ENCODE results near the gene PRSS1. TPM values are rescaled to one million over a fixed set of nuclear protein-coding genes. Genes with fewer than 3 reads are reported as not detected.

The PRSS1 gene
- total and polyA plus RNA-seq, 2 donors = 3.0 TPM; not detected in 1

- WGBS = 4% methylated on average over 33 of the region's 33 CpGs
- H3K36me3 ChIP-seq (ENCODE audit: insufficient read depth) = no peaks in the 10 kb centered on the region
- H3K4me3 ChIP-seq (ENCODE audit: low read depth, low read length) = peak overlapping the region; percentile 50
- DNase-seq (ENCODE audit: extremely low spot score) = no peak
- no peak overlapping the region for H3K27ac ChIP-seq (ENCODE audit: low read depth)
- no peaks in the 10 kb centered on the region for H3K4me1 ChIP-seq (ENCODE audit: insufficient read depth)
Observed at GRCh38 chr7:142797391-142798377, 48.4 kb downstream of the PRSS1 start.

DNA sequence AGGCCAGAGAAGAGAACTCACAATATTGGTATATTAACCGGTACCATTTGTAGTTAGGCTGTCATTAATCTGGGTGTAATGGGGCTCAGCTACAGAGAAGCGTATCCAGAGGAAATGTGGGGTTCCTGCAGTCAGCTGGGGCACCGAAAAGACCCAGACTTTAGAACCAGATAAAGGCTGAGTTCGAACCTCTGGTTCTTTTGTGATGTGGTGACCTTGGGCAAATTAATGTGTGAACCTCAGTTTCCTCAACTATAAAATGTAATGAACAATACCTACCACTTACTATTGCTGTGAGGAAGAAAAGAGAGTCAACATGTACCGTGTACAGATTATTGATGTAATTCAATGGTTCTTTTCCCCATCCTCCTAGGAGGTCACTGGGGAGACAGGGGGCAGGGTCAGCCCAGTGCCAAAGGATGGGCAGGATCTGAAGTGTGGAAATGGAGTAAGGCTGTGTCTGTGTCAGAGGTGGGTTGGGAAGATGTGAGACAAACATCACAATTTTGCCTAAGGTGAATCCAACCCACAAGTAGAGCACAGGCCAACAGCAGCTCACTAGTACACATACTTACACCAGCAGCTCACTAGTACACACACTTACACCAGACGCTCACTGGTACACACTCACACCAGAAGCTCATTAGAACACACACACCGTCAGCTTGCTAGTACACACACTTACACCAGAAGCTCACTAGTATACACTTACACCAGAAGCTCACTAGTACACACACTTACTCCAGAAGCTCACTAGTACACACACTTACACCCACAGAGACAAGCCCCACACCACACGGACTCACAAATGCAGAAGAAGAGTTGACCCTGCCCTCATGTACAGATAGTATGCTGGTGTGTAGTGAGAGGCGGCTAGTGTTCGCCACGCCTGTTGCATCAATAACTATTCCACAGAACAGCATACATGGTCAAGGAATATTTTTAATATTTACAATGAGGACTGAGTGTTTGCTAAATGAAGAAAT, 49.5 kb downstream of the PRSS1 start:
- H3K27ac ChIP-seq (ENCODE audit: low read depth) = no peak overlapping the region
- DNase-seq (ENCODE audit: extremely low spot score) = no peak
- H3K4me3 ChIP-seq (ENCODE audit: low read depth, low read length) = peak overlapping the region; percentile 50

DNA sequence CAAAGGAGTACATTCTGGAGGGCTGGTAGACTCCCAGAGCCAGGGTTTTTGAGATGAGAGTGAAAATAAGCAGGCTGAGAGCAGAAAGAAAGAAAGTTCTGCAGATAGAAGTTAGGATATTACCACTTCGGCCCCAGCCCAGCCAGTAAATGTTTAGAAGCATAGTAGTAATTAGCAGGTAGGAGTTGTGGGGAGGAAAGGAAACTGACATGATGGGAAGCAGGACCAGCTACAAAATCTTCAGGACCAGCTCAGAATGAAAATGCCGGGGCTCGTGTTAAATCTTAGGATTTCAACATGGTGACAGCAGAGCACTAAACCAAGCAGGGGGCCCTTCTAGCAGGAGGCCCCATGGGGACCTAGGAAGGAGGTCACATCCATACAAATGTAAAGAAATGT, 50.2 kb downstream of the PRSS1 start:
- no peak for DNase-seq (ENCODE audit: extremely low spot score)
- 45% methylated on average over 3 of the region's 3 CpGs for WGBS
- no peak overlapping the region for H3K4me3 ChIP-seq (ENCODE audit: low read depth, low read length)
- no peak overlapping the region for H3K27ac ChIP-seq (ENCODE audit: low read depth)
- no peaks in the 10 kb centered on the region for H3K4me1 ChIP-seq (ENCODE audit: insufficient read depth)
- H3K36me3 ChIP-seq (ENCODE audit: insufficient read depth) = no peaks in the 10 kb centered on the region

More for the DNA sequence above, 49.5 kb downstream of the PRSS1 start:
- WGBS = 76% methylated on average over 11 of the region's 11 CpGs
- no peaks in the 10 kb centered on the region for H3K4me1 ChIP-seq (ENCODE audit: insufficient read depth)
- no peaks in the 10 kb centered on the region for H3K36me3 ChIP-seq (ENCODE audit: insufficient read depth)

DNA sequence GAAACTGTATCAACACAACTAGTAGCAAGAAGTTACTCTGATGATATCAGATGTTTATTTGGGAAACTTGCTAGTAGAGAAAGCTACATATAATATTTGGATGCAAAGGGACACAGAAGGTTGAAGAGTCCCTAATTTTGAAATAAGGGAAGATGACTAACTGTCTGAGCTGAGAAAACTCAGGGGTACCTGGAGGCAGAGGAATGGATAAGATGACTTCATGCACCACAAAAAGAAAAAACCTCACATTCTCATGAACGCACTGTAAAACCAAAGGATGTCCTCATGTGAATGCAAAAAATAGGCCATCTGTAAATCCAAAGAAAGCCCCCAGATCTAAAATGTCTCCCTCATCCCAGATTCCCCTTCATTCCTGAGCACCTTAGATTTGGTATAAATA, 50.8 kb downstream of the PRSS1 start:
- no peak for DNase-seq (ENCODE audit: extremely low spot score)
- no peaks in the 10 kb centered on the region for H3K4me1 ChIP-seq (ENCODE audit: insufficient read depth)
- no peaks in the 10 kb centered on the region for H3K36me3 ChIP-seq (ENCODE audit: insufficient read depth)
- no peak overlapping the region for H3K27ac ChIP-seq (ENCODE audit: low read depth)
- H3K4me3 ChIP-seq (ENCODE audit: low read depth, low read length) = no peak overlapping the region
- 78% methylated on average over 1 of the region's 1 CpG for WGBS

GRCh38 chr7:142800699-142801260, 51.5 kb downstream of the PRSS1 start:
- 88% methylated on average over 7 of the region's 7 CpGs for WGBS
- no peak for DNase-seq (ENCODE audit: extremely low spot score)
- H3K4me1 ChIP-seq (ENCODE audit: insufficient read depth) = no peaks in the 10 kb centered on the region

DNA sequence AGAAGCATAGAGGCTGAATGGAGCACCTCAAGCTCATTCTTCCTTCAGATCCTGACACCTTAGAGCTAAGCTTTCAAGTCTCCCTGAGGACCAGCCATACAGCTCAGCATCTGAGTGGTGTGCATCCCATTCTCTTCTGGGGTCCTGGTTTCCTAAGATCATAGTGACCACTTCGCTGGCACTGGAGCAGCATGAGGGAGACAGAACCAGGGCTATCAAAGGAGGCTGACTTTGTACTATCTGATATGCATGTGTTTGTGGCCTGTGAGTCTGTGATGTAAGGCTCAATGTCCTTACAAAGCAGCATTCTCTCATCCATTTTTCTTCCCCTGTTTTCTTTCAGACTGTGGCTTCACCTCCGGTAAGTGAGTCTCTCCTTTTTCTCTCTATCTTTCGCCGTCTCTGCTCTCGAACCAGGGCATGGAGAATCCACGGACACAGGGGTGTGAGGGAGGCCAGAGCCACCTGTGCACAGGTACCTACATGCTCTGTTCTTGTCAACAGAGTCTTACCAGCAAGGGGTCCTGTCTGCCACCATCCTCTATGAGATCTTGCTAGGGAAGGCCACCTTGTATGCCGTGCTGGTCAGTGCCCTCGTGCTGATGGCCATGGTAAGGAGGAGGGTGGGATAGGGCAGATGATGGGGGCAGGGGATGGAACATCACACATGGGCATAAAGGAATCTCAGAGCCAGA, 52.5 kb downstream of the PRSS1 start:
- DNase-seq (ENCODE audit: extremely low spot score) = no peak
- H3K4me1 ChIP-seq (ENCODE audit: insufficient read depth) = no peaks in the 10 kb centered on the region
- H3K27ac ChIP-seq (ENCODE audit: low read depth) = no peak overlapping the region
- H3K36me3 ChIP-seq (ENCODE audit: insufficient read depth) = no peaks in the 10 kb centered on the region
- H3K4me3 ChIP-seq (ENCODE audit: low read depth, low read length) = no peak overlapping the region
- WGBS = 88% methylated on average over 8 of the region's 8 CpGs

More at GRCh38 chr7:142800699-142801260, 51.5 kb downstream of the PRSS1 start:
- Histone ChIP-seq H3K4me3 (ENCODE audit: low read depth, low read length) (no peak overlapping the region), H3K27ac (ENCODE audit: low read depth) (no peak overlapping the region), H3K36me3 (ENCODE audit: insufficient read depth) (no peaks in the 10 kb centered on the region)

DNA sequence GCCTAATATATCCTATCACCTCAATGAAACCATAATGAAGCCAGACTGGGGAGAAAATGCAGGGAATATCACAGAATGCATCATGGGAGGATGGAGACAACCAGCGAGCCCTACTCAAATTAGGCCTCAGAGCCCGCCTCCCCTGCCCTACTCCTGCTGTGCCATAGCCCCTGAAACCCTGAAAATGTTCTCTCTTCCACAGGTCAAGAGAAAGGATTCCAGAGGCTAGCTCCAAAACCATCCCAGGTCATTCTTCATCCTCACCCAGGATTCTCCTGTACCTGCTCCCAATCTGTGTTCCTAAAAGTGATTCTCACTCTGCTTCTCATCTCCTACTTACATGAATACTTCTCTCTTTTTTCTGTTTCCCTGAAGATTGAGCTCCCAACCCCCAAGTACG, 53.0 kb downstream of the PRSS1 start:
- Histone ChIP-seq H3K27ac (ENCODE audit: low read depth) (no peak overlapping the region), H3K4me1 (ENCODE audit: insufficient read depth) (no peaks in the 10 kb centered on the region), H3K36me3 (ENCODE audit: insufficient read depth) (no peaks in the 10 kb centered on the region), H3K4me3 (ENCODE audit: low read depth, low read length) (no peak overlapping the region)
- 78% methylated on average over 3 of the region's 3 CpGs for WGBS
- no peak for DNase-seq (ENCODE audit: extremely low spot score)

Small RNA genes within 50 kb of the gene (small RNA-seq; reads per million reads assigned to genes)
- gene TRBD1 (not detected), gene TRBJ1-1 (not detected), gene TRBJ1-2 (not detected), gene TRBJ1-3 (not detected), gene TRBJ1-4 (not detected), gene TRBJ1-5 (not detected), gene TRBJ1-6 (not detected), gene TRBJ2-1 (not detected), gene TRBJ2-2 (not detected), gene TRBJ2-2P (not detected), gene TRBJ2-3 (not detected), gene TRBJ2-4 (not detected), gene TRBJ2-5 (not detected), gene TRBJ2-6 (not detected), gene TRBJ2-7 (not detected)

Other genes starting within 250 kb of the PRSS1 start
- gene PRSS2, start 21.5 kb downstream of the PRSS1 start, total RNA-seq = not detected
- gene PRSS2, start 21.5 kb downstream of the PRSS1 start, polyA plus RNA-seq = 3.2 TPM
- gene EPHB6, start 105.6 kb downstream of the PRSS1 start, total RNA-seq = 10.8 TPM
- 23.4 TPM for gene EPHB6, start 105.6 kb downstream of the PRSS1 start, polyA plus RNA-seq
- 0.74 TPM for gene TRPV6, start 136.3 kb downstream of the PRSS1 start, total RNA-seq
- 0.32 TPM for gene TRPV6, start 136.3 kb downstream of the PRSS1 start, polyA plus RNA-seq
- 0.26 TPM for gene TRPV5, start 184.3 kb downstream of the PRSS1 start, total RNA-seq
- not detected for gene TRPV5, start 184.3 kb downstream of the PRSS1 start, polyA plus RNA-seq
- gene LLCFC1, start 190.0 kb downstream of the PRSS1 start, total RNA-seq = not detected
- not detected for gene LLCFC1, start 190.0 kb downstream of the PRSS1 start, polyA plus RNA-seq
- 0.16 TPM for gene KEL, start 212.9 kb downstream of the PRSS1 start, total RNA-seq
- 0.18 TPM for gene KEL, start 212.9 kb downstream of the PRSS1 start, polyA plus RNA-seq

All from urinary bladder (tissue), 4 donors.